Activated T-helper 1 cell treated with anti-CD3 and anti-CD28 coated beads, Interleukin-2, amount 50 U/mL, for 16 hours (primary cell): ENCODE data around the gene ARID3B.
"Not testable (repeated sequence)": the region's sequence is repeated elsewhere in the genome, so short reads cannot be mapped to it uniquely, and the experiment has no call there.

Experiments used
- DNase-seq, 2 donors: peaks; one replicate each; pipeline ENCODE4 v3.0.0-alpha.2; 2020; ENCODE audit warnings: low read depth in 1 of 2, low spot score in 1 of 2

ARID3B gene

DNA sequence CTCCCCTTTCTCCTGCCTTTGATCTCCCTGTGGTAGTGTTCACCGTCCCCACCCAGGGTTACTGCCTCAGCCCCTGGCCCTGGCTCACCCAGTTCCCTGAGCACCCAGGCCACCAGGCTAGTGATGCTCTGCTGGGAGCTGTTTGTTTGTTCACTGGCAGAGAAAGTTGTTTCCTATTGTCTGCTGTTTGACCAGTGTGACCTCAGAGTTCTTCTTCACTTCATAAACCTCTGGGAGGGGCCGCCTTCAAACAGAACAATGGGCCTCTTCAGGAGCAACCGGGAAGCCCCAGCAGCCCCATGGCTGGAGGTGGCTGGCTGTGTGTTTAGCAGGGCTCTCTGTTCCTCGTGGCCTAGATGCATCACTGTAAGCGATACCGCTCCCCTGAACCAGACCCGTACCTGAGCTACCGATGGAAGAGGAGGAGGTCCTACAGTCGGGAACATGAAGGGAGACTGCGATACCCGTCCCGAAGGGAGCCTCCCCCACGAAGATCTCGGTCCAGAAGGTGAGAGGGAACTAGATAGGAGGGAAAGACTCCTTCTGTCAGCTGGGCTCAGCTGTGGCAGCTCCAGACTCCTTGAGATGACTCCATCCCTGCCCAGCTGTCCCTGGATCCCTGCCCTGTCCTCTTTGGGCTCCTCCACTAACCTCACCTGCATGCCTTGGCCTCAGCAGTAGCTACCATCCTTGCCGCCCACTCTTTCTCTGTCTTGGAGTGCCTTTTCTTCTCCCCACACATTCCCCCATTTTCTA, 78.0 kb downstream of the ARID3B start:
- DNase-seq: no peak

DNA sequence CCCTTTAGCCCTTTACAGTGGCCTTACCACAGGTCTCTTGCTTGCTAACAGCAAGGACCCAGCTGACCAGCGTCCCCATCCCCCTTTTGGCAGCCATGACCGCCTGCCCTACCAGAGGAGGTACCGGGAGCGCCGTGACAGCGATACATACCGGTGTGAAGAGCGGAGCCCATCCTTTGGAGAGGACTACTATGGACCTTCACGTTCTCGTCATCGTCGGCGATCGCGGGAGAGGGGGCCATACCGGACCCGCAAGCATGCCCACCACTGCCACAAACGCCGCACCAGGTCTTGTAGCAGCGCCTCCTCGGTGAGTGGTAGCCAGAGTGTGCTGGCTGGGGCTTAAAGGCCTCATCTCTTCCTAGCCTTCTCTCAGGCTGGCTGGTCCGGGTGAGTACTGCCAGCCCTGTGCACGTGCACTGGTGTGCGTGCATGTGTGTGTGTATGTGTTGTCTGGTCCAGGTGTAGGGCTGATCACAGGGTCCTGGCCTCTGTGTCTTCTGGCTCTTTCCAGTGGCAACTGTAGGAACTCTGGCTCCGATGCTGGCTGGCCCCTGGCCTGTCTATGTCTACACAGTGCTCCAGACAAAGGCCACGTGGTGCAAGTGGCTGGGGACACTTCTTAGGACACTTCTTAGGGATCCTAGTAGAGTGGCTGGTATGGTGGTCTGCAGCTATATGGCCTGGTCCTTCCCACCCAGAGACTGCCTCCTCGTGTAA, 79.1 kb downstream of the ARID3B start:
- no peak for DNase-seq

DNA sequence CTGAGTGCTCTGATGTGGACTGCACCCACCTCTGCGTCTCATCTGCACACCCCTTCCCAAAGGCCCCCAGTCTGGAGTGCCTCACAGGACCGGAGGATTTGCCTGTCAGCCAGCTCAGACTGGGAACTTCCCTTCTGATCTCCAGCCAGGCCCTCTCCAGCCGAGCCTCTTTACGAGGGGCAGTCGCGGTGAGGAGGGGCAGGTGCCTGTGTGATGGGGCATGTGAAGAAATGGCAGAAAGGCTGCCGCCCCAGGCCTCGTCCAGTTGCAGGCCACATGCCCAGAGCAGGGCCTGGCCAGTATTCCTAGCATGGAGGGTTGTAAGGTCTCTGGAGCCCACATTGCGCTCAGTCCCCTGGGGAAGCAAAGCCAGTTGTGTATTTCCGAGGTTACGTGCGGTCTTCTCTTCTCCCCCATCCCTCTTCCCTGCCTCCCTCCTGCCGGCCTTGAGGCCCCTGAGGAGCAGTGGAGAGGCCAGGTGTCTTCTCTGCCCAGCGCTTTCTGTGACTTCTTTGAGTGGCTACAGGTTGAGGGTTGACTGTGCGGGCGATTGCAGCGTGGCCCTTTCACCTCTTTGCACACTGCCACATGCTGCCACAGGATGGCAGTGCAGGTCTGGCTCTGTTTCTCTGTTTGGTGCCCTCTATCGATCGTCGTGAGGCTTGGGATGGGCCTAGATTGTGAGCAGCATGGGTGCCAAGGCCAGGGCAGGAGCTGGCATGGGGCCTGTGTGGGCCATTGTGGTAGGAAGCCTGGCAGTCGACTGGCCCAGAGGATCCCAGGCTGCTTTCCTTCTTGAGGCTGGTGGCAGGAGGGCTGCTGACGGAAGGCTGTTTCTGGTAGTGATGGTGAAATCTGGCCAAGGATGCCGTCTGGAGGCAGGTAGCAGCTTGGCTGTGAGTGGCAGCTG, 79.9 kb downstream of the ARID3B start:
- peak; percentile 31 to 61 for DNase-seq

DNA sequence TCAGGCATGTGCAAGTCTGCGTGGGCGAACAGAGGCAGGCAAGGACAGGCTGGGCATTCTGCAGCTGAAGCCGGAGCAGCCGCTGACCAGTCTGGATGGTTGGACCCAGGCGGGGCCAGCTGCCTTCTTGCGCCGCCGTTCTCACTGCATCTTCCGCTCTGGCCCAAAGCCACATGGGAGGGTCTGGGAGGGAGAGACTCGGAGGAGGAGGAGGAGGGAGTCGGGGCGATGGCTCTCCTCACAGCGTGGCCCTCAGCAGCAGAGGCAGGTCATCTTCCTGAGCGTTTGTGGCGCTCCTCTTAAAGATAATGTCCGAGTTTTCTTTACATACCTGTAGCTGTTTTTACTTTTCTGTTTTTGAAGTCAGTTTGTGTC, 80.5 kb downstream of the ARID3B start:
- no peak for DNase-seq

DNA sequence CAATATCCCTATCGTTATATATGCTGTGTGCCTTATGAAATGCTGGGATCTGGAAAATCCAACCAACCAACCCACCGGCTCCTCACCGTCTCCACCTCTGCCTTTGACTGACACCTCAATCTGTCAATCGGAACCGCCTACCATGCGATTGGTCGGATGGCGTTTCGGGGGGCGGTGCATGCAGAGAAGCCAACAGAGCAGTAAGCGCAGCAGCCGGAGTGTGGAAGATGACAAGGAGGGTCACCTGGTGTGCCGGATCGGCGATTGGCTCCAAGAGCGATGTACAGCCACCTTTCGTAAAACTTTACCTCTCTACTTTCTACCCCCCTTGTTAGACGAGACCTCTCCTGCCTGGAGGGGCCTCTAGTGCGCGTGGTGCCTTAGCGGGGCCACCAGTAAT, 80.9 kb downstream of the ARID3B start:
- no peak for DNase-seq

DNA sequence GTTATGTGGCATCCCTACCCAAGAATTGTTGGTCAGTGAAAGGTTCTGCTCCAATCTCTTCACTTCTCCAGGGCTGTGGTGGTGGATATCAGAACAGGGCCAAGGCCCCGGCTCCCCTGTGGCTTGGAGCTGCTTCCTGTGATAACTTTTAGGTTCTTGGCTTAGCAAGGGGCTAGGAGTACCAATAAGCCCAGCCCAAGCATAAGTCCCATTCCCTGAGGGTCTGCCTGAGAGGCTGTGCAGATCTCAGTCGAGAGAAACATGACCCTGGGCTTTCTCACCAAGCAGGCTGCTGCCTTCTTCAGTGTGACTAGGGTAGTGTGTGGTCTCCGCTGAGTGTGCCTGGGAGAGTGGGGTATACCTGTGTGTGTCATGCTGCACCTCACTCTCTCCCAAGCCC, 81.7 kb downstream of the ARID3B start:
- DNase-seq: no peak

DNA sequence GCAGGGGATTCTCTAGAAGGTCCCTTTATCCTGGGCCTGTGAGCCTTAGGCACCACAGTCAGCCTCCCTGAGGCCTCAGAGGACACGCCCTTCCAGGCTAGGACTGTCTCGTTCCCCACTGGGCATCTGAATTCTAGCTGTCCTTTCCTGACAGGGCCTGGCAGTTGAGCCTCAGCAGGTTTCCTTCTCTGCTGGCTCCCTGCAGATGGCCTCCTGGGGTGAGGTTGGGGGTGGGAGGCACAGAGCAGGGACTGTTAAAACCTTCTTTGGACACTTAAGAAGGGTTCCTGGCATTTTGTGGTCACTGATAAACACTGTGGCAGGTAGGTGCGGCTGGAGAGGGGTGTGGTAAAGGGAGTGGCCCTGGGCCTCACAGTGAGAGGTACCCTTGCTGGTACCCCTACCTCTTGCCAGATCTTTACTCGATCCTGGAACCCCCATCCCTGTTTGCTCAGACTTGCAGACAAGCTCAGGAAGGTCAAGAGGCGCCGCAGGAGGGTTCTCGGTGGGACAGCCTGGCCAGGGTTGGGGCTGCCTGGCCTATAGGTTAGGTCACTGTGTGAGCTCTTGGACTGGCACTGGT, 83.1 kb downstream of the ARID3B start:
- no peak for DNase-seq

DNA sequence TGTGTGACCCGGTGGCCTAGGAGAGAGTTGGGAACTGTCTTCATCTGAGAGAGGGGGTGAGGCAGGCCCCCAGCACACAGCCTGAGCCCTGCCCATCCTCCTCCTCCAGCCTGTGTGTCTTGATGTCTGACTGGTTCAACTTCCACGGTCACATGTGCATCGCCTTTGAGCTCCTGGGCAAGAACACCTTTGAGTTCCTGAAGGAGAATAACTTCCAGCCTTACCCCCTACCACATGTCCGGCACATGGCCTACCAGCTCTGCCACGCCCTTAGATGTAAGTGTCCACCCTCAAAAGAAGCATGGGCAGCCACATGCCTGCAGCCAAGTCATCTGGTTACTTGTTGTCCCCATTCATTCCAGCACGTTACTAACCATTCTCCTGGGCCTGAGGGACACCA, 84.7 kb downstream of the ARID3B start:
- DNase-seq: no peak

DNA sequence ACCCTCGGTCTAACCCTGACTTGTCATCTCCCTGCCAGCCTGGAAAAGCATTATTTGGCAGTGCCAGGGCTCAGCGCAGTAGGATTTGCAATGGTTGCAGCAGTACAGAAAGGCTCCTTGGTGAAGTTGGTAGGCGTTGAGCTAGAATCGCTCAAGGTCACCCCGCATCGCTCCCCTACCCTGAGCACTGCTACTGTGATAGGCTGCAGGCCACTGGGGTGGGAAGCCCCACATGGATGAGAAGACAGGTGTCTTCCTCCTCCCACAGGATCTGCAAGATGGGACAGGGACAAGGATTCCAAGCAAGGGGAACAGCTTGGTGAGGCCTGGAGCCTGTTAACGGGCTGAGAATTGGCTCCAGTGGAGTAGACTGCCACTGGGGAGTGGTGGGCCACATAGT, 85.3 kb downstream of the ARID3B start:
- DNase-seq: no peak

DNA sequence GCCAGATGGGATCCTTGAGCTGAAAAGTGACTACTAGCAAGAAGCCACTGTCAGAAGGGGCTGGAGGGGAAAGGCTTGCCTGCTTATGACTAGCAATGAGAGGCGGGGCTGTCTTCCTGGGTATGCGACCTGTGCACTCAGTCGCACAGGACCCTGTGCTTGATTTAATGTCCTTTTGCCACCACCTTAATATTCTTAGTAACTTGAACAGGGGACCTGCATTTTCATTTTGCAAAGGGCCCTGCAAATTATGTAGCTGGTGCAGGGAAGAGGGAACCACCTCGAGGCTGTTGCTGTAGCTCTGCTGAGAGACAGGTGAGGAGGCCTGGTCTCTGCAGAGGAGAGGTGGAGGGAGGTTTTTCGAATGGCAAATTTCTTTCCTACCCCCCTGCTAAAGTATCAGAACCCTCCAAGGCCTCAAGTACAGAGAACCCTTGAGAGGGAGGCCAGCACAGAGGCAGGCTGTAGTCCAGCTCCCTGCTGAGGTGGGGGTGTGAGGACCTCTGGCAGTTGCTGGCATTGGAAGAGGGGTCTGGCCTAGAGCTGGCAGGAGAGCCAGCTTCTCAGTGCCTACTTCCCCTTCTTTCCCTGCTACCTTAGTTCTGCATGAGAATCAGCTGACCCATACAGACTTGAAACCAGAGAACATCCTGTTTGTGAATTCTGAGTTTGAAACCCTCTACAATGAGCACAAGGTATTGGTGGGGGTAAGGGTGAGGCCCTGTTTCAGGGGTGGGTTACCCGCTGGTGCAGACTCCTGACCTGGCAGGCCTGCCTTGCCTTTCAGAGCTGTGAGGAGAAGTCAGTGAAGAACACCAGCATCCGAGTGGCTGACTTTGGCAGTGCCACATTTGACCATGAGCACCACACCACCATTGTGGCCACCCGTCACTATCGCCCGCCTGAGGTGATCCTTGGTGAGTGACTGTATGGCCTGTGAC, 86.0 kb downstream of the ARID3B start:
- no peak for DNase-seq

DNA sequence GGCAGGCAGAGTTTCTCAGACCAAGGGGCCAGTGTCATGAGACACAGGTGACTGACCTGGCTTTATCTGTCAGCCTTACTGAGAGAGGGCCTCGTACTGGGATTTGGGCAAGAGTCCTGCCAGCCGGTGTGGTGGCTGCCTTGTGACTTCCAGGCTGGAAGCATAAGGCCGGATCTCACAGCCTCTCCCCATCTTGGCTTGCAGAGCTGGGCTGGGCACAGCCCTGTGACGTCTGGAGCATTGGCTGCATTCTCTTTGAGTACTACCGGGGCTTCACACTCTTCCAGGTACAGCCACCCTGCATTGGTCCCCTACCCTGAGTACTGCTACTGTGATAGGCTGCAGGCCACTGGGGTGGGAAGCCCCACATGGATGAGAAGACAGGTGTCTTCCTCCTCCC, 86.7 kb downstream of the ARID3B start:
- no peak for DNase-seq

DNA sequence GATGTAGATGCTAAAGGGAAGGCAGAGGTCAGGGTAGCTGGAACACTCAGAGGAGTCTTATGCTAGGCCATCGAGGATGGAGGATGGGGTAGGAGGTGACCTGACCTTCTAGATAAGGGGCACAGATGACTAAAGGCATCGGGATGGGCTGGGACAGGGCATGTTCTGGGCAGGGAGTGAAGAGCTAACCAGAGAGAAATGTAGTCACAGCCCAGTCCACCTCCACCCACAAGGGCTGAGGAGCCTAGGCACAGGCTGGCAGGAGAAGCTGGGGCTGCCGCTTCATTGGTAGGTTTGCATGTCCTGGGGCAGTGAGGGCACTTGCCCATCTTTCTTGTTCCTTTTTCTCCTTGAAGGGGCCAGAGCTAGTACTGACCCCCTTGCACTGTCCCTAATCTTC, 87.2 kb downstream of the ARID3B start:
- no peak for DNase-seq

DNA sequence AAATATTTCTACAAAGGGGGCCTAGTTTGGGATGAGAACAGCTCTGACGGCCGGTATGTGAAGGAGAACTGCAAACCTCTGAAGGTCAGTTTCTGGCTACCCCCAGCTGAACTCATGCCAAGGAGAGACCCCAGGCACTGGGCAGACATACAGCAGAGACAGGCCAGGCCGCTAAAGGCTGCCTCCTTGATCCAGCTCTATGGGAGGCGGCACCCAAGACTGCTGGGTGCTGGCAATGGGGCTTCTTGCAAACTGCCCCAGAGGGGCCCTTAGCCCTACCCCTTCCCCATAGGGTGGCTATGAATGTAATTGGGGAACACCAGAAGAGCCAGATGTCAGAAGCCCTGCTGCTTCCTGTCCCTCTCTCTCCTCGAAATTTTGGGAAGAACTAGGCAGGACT, 87.9 kb downstream of the ARID3B start:
- DNase-seq: no peak

DNA sequence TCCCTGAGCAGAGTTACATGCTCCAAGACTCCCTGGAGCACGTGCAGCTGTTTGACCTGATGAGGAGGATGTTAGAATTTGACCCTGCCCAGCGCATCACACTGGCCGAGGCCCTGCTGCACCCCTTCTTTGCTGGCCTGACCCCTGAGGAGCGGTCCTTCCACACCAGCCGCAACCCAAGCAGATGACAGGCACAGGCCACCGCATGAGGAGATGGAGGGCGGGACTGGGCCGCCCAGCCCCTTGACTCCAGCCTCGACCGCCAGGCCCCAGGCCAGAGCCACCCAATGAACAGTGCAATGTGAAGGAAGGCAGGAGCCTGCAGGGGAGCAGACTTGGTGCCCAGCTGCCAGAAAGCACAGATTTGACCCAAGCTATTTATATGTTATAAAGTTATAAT, 88.7 kb downstream of the ARID3B start:
- DNase-seq: not testable (repeated sequence)

DNA sequence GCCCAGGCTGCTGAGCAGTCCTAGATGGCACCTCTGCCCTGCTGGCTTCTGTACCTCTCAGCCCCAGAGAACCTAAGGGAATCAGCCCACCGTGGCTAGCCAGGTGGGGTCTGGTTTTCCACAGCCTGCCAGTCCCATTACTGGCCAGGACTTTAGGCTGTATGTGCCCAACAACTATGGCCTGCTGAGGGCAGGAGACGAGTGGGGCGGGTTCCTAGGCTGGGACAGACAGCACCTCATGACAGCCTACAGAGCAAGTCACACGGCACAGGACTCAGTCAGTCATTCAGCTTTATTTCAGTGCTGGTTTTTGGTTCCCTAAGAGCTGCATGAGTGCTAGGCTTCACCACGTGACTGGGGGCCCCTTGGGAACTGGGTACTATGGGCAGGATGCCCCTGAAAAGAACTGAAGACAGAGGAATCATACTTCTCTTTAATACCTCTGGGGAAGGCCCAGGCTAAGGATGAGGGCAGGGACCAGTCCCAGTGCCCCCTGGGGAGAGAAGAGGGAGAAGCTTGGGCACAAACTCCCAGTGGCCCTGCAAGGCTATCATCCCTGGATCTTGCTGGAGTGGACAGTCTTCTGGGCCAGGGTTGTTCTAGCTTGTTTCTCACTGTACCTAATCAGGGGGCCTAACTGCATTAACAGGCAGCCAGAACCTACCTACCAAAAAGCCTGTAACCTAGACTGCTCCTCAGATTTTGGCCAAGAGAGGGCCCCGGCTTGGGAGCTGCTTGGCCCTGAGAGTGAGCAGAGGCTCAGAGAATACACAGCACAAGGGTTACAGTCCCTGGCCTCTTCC, 89.5 kb downstream of the ARID3B start:
- DNase-seq: no peak

DNA sequence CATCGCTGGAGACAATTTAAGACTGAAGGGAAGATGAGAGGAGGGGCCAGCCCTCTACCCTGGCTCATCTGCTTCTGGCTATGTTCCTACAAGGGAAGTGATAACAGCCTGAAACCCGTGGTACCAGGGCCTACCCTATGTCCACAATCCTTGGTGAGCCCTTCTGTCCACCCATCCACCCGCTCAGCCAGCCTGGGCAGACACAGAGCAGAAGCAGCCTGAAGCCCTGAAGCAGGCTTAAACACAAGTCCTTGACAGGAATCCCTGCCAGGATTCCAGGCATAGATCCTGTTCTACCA, 90.0 kb downstream of the ARID3B start:
- no peak for DNase-seq

DNA sequence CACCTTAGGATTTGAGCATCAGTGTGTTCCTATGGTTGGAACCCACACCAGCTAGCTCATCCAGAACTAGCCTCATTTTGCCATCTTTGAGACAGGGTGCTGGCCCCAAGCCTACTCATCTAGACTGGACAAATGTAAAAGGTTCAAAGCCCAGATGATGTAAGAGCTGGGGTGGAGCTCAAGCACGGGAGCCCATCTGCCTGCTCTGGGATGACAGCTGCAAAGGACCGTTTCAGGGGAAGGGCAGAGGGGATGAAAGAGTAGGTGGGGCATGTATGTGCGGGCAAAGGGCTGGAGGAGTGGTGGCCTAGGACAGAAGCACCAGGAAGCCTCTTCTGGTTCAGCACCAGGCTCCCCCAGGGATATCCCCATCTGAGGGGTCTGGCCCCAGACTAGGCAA, 90.4 kb downstream of the ARID3B start:
- no peak for DNase-seq

DNA sequence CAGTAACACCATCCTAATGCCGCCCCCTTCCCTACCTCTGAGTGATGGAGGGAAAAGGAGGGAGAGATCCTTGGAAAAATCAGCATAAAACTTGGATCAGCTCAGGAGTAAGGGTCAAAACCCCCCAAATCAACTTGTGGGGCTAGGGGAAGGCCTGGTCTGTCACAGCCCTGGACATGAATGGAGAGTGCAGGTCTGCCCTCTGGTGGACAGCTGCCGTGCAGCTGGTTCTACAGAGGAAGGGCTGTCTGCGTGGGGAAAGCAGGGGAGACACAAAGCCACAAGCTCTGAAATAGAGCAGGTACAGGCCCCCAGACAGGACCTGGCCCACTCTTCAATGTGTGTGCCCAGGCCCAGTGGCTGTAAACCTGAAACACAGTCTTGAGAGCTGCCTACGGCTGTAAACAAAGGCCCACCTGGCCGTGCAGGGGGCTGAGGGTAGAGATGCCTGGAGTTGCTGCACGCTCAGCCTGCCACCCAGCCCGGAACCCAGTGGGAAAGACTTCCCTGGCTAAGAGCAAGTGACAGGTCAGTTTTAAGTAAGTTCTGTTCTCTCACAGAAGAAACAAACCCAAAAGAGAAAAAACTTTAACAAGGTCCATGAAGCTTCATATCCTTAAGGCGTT, 91.0 kb downstream of the ARID3B start:
- DNase-seq: no peak

DNA sequence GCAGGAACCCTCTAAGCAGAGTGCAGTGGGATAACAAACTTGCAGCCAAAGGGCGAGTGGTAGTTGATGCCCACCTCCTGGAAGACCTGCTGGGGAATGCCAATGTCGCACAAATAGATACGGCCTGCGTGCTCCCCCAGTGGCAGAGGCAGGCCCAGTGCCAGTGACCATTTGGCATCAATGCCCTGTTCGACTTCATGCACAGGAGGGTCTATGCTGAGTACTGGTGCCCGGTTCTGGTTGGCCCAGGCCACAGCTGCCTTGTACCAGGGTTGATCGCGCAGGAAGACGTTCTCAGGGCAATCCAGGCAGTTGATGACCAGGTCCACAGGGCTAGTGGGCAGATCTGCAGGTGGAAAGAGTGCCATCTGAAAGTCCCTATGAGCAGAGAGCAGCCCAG, 91.6 kb downstream of the ARID3B start:
- no peak for DNase-seq
